Sigmoid colon (tissue), 7 donors: ENCODE measurements around the gene ZNF480. TPM values are rescaled to one million over a fixed set of nuclear protein-coding genes. Genes with fewer than 3 reads are reported as not detected.
"Not testable (repeated sequence)": the region's sequence is repeated elsewhere in the genome, so short reads cannot be mapped to it uniquely, and the experiment has no call there.

Source experiments
- DNase-seq: peaks from one replicate; pipeline ENCODE4 v3.0.0-alpha.2; 2019
- H3K27ac ChIP-seq, 4 donors: fragments of 200-600 bp; sonication (generic); one replicate each; pipeline ENCODE4 v1.5.1; 2016 to 2019; ENCODE audit warnings: mild to moderate bottlenecking in 1 of 4
- H3K27me3 ChIP-seq, 3 donors: fragments of 200-600 bp; sonication (generic); one replicate each; pipeline ENCODE4 v1.5.1; 2019; ENCODE audit warnings: mild to moderate bottlenecking in 1 of 3
- H3K36me3 ChIP-seq, 4 donors: fragments of 200-600 bp; sonication (generic); one replicate each; pipeline ENCODE4 v1.5.1; 2016 to 2019
- H3K4me1 ChIP-seq, 4 donors: fragments of 200-600 bp; sonication (generic); one replicate each; pipeline ENCODE4 v1.5.1; 2017 to 2019
- H3K4me3 ChIP-seq, 4 donors: fragments of 200-600 bp; sonication (generic); one replicate each; pipeline ENCODE4 v1.5.1; 2017 to 2019; ENCODE audit warnings: mild to moderate bottlenecking in 2 of 4, moderate library complexity in 1 of 4
- H3K9me3 ChIP-seq, 4 donors: fragments of 200-600 bp in 3 of 4; sonication (generic) in 3 of 4; one replicate each; pipeline versions ENCODE4 v1.5.1 to v1.6.1; 2013 to 2019
- CTCF ChIP-seq, 4 experiments: fragments of 450-650 bp in 3 of 4; fragments of 200-600 bp in 1 of 4; IDR thresholded peaks; one replicate each; pipeline ENCODE4 v1.5.1; 2016 to 2019; ENCODE audit warnings: antibody characterized with exemption in 4 of 4, mild to moderate bottlenecking in 3 of 4, moderate library complexity in 2 of 4
- EP300 ChIP-seq, 4 donors: sonication (generic); formaldehyde crosslinking; IDR thresholded peaks; one replicate each; pipeline ENCODE4 v1.6.1; 2017; ENCODE audit warnings: antibody characterized with exemption in 4 of 4
- POLR2A ChIP-seq, 2 donors: fragments of 450-650 bp; IDR thresholded peaks; one replicate each; pipeline ENCODE4 v1.6.1; 2016; ENCODE audit warnings: antibody characterized with exemption in 2 of 2, mild to moderate bottlenecking in 2 of 2, moderate library complexity in 2 of 2
- POLR2AphosphoS5 ChIP-seq, 4 donors: sonication (generic); formaldehyde crosslinking; IDR thresholded peaks; one replicate each; pipeline ENCODE4 v1.6.1; 2017; ENCODE audit warnings: antibody characterized with exemption in 4 of 4
- WGBS, 2 donors: extraction: QIAGEN DNeasy Blood & Tissue Kit; methylation state at CpG; one replicate each; pipeline ENCODE4 v1.1.7; 2013; 5-methylcytosine and 5-hydroxymethylcytosine counted together
- intact Hi-C: fragments of 100-400 bp; cut with DNase I; formaldehyde crosslinking; loops from one replicate; pipeline ENCODE4 v1.15.1; 2023
- polyA plus RNA-seq, 3 donors: library from polyadenylated mRNA; stranded (reverse); fragments of 200-250 nt; gene quantifications; one replicate each; pipeline ENCODE4 v1.2.3, GENCODE V29; 2013
- total RNA-seq, 4 donors: library from RNA; depleted of rRNA; stranded (reverse); fragments of >200 nt; gene quantifications; one replicate each; pipeline ENCODE4 v1.1.0, GENCODE V29; 2016
- donor health status: healthy with polysubstance abuse.
- donor health status: Bipolar disorder and iron deficiency.
- donor health status: healthy.

Gene ZNF480
- total and polyA plus RNA-seq, 7 donors = 3.5 to 11.2 (median 7.5) TPM

- intact Hi-C loops = no loop called here
- Histone ChIP-seq H3K27ac (no peak overlapping the region), H3K27me3 (no peaks in the 10 kb centered on the region), H3K4me3 (no peak overlapping the region), H3K9me3 (peaks cover 0 to 8% (median under 1%) of the 10 kb centered on the region in 4 donors), H3K4me1 (peaks cover 0 to 15% (median 10%) of the 10 kb centered on the region in 4 donors), H3K36me3 (peaks cover 0 to 4% (median 0%) of the 10 kb centered on the region in 4 donors)
- no peak for DNase-seq
- TF ChIP-seq POLR2A (IDR thresholded peaks at IDR 0.05) (no peak), CTCF (IDR thresholded peaks at IDR 0.05) (no peak)
- 97 to 98% methylated on average over 5 of the region's 5 CpGs for WGBS, 2 donors
These were observed 21.0 kb upstream of the ZNF480 start for GRCh38 chr19:52275988-52276387.

DNA sequence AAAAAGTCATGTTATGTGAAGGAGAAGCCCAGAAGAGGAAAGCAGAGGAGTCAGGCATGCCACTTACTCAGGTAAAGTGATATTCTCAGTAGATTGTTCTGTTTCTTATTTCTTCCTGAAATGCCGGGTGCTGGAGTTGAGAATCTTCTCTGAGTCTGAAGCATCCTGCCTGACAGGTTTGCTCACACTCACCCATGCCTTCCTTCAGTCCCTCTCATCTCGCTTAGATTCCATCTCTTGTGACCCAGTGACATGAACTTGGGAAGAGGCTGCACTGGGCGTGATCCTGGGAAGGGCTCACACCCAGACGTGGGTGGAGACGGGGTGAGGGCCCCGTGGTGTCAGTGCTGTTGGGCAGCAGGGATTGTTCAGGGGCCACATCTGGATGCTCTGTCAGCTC is 19.5 kb upstream of the ZNF480 start:
- H3K36me3 ChIP-seq = peaks cover 0 to 10% (median 0%) of the 10 kb centered on the region in 4 donors
- TF ChIP-seq POLR2A (IDR thresholded peaks at IDR 0.05) (no peak), CTCF (IDR thresholded peaks at IDR 0.05) (no peak), POLR2AphosphoS5 (IDR thresholded peaks at IDR 0.05) (no peak), EP300 (IDR thresholded peaks at IDR 0.05) (no peak)
- no peaks in the 10 kb centered on the region for H3K27me3 ChIP-seq
- H3K4me1 ChIP-seq = peaks cover 0 to 9% (median 4%) of the 10 kb centered on the region in 4 donors
- H3K9me3 ChIP-seq = peaks cover 0 to 8% (median under 1%) of the 10 kb centered on the region in 4 donors
- intact Hi-C loops = no loop called here
- no peak for DNase-seq
- no peak overlapping the region for H3K4me3 ChIP-seq
- 94 to 95% methylated on average over 6 of the region's 6 CpGs for WGBS, 2 donors
- H3K27ac ChIP-seq = no peak overlapping the region

DNA sequence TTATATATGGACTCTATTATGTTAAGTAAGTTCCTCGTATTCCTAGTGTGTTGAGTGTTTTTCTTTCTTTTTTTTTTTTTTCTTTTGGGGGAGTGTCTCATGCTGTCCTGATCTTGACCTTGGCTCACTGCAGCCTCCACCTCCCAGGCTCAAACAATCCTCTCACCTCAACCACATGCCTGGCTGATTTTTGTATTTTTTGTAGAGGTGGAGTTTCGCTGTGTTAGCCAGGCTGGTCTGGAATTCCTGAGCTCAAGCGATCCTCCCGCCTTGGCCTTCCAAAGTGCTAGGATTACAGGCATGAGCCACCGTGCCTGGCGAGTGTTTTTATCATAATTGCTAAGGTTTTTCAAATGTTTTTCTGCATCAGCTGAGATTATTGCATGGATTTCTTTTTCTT is 10.7 kb upstream of the ZNF480 start:
- no peak for TF ChIP-seq EP300 (IDR thresholded peaks at IDR 0.05)
- no peak for TF ChIP-seq CTCF (IDR thresholded peaks at IDR 0.05)
- no peak for TF ChIP-seq POLR2A (IDR thresholded peaks at IDR 0.05)
- TF ChIP-seq POLR2AphosphoS5 (IDR thresholded peaks at IDR 0.05) = no peak
- 88 to 98% methylated on average over 6 of the region's 6 CpGs for WGBS, 2 donors
- no peak overlapping the region for H3K4me3 ChIP-seq
- no peaks in the 10 kb centered on the region for H3K27me3 ChIP-seq
- no peaks in the 10 kb centered on the region for H3K4me1 ChIP-seq
- DNase-seq = no peak
- peaks cover 0 to 13% (median 0%) of the 10 kb centered on the region in 4 donors for H3K9me3 ChIP-seq
- intact Hi-C loops = no loop called here
- H3K27ac ChIP-seq = no peak overlapping the region
- peaks cover 0 to 92% (median 42%) of the 10 kb centered on the region in 4 donors for H3K36me3 ChIP-seq

- H3K4me3 ChIP-seq = no peak overlapping the region
- H3K27ac ChIP-seq = no peak overlapping the region
- H3K27me3 ChIP-seq = no peaks in the 10 kb centered on the region
- peaks cover 0 to 9% (median 3%) of the 10 kb centered on the region in 4 donors for H3K4me1 ChIP-seq
- no peak for TF ChIP-seq CTCF (IDR thresholded peaks at IDR 0.05)
- no peak for TF ChIP-seq EP300 (IDR thresholded peaks at IDR 0.05)
- TF ChIP-seq POLR2AphosphoS5 (IDR thresholded peaks at IDR 0.05) = no peak
- TF ChIP-seq POLR2A (IDR thresholded peaks at IDR 0.05) = no peak
- no peak for DNase-seq
- peaks cover 0 to 12% (median 0%) of the 10 kb centered on the region in 4 donors for H3K9me3 ChIP-seq
- intact Hi-C loops = no loop called here
- WGBS, 2 donors = 96 to 98% methylated on average over 3 of the region's 3 CpGs
- H3K36me3 ChIP-seq = peaks cover 0 to 54% (median 20%) of the 10 kb centered on the region in 4 donors
These were observed 5.2 kb upstream of the ZNF480 start for GRCh38 chr19:52291781-52292180.

- DNase-seq, H3K4me3 ChIP-seq, intact Hi-C loops, H3K27me3 ChIP-seq, H3K27ac ChIP-seq: not testable (repeated sequence)
- Histone ChIP-seq H3K9me3 (peaks cover 0 to 11% (median 0%) of the 10 kb centered on the region in 4 donors), H3K36me3 (peaks cover 0 to 45% (median 20%) of the 10 kb centered on the region in 4 donors), H3K4me1 (peaks cover 0 to 15% (median 7%) of the 10 kb centered on the region in 4 donors)
- WGBS, 2 donors = 98 to 99% methylated on average over 6 of the region's 6 CpGs
These were observed 4.0 kb upstream of the ZNF480 start for GRCh38 chr19:52292946-52293345.
